HepG2 (cell line): ENCODE data around the gene ESPNL. TPM values are rescaled to one million over a fixed set of nuclear protein-coding genes. Genes with fewer than 3 reads are reported as not detected.

Experiments
- CEBPG ChIP-seq: IDR thresholded peaks from 2 replicates; pipeline ENCODE4 v1.6.1; 2016
- MAZ ChIP-seq, 2 experiments: sonication (generic) in 1 of 2; formaldehyde crosslinking in 1 of 2; IDR thresholded peaks; 2 replicates each; pipeline versions ENCODE4 v1.5.0 to v1.6.1; 2012 to 2020; ENCODE audit warnings: low read depth in 2 of 2, mild to moderate bottlenecking in 2 of 2, borderline replicate concordance in 1 of 2, improper control_type of control experiment in 1 of 2, low read length in 1 of 2, missing genetic modification reagents in 1 of 2, moderate library complexity in 1 of 2
- NFIB ChIP-seq: sonication (generic); formaldehyde crosslinking; IDR thresholded peaks from 2 replicates; pipeline ENCODE4 v1.9.0; 2021; ENCODE audit warnings: missing genetic modification reagents, mild to moderate bottlenecking, borderline replicate concordance
- NR2C2 ChIP-seq: sonication (generic); formaldehyde crosslinking; IDR thresholded peaks from 2 replicates; pipeline ENCODE4 v1.4.0; 2020; ENCODE audit warnings: missing genetic modification reagents, mild to moderate bottlenecking, moderate library complexity, borderline replicate concordance
- POLR2G ChIP-seq: fragments of 200-400 bp; formaldehyde crosslinking; IDR thresholded peaks from 2 replicates; pipeline ENCODE4 v1.6.1; 2018; ENCODE audit warnings: mild to moderate bottlenecking, low read depth, low read length, moderate library complexity
- THAP9 ChIP-seq: sonication (generic); formaldehyde crosslinking; IDR thresholded peaks from 2 replicates; pipeline ENCODE4; 2020; ENCODE audit warnings: missing genetic modification reagents, mild to moderate bottlenecking, borderline replicate concordance
- TRIM24 ChIP-seq: sonication (generic); formaldehyde crosslinking; IDR thresholded peaks from 2 replicates; pipeline ENCODE4 v1.8.0; 2022; ENCODE audit warnings: mild to moderate bottlenecking, missing genetic modification reagents
- XRCC5 ChIP-seq: fragments of 200-400 bp; formaldehyde crosslinking; optimal IDR thresholded peaks from 2 replicates; pipeline ENCODE3; 2017; ENCODE audit warnings: mild to moderate bottlenecking, low read length
- YEATS4 ChIP-seq: sonication (generic); formaldehyde crosslinking; IDR thresholded peaks from 2 replicates; pipeline ENCODE4 v1.4.0; 2020; ENCODE audit warnings: missing genetic modification reagents, borderline replicate concordance
- ZBTB7A ChIP-seq: sonication (generic); formaldehyde crosslinking; IDR thresholded peaks from 2 replicates; pipeline ENCODE4 v1.8.0; 2022; ENCODE audit warnings: mild to moderate bottlenecking, missing genetic modification reagents
- ZBTB8A ChIP-seq: sonication (generic); formaldehyde crosslinking; IDR thresholded peaks from 2 replicates; pipeline ENCODE4 v1.4.0; 2020; ENCODE audit warnings: mild to moderate bottlenecking, low read depth, missing genetic modification reagents, borderline replicate concordance
- ZFP36 ChIP-seq: fragments of 150-350 bp; IDR thresholded peaks from 2 replicates; pipeline ENCODE4 v1.6.1; 2018; ENCODE audit warnings: borderline replicate concordance, low read length, low read depth; ENCODE audit not compliant: partially characterized antibody
- ZFP90 ChIP-seq: sonication (generic); formaldehyde crosslinking; IDR thresholded peaks from 2 replicates; pipeline ENCODE4 v1.8.0; 2022; ENCODE audit warnings: missing genetic modification reagents, mild to moderate bottlenecking, inconsistent platforms, borderline replicate concordance
- ZNF510 ChIP-seq: sonication (generic); formaldehyde crosslinking; IDR thresholded peaks from 2 replicates; pipeline ENCODE4 v1.4.0; 2020; ENCODE audit warnings: low read depth, mild to moderate bottlenecking, missing genetic modification reagents
- ZNF513 ChIP-seq: sonication (generic); formaldehyde crosslinking; conservative IDR thresholded peaks from 2 replicates; pipeline ENCODE4 v1.5.0; 2020; ENCODE audit warnings: missing genetic modification reagents
- ZNF562 ChIP-seq: sonication (generic); formaldehyde crosslinking; IDR thresholded peaks from 2 replicates; pipeline ENCODE4 v1.8.0; 2022; ENCODE audit warnings: missing genetic modification reagents, borderline replicate concordance
- ZNF589 ChIP-seq: sonication (generic); formaldehyde crosslinking; conservative IDR thresholded peaks from 2 replicates; pipeline ENCODE4 v1.8.0; 2022; ENCODE audit warnings: mild to moderate bottlenecking, moderate library complexity, missing genetic modification reagents
- polyA plus RNA-seq, 8 experiments: library from polyadenylated mRNA; depleted of rRNA in 3 of 8; stranded (reverse) in 7 of 8; unstranded in 1 of 8; fragments of >200 nt; fragmentation: Illumina TruSeq in 4 of 8; extraction: Trizol in 4 of 8; gene quantifications; 2 replicates each; pipeline versions ENCODE4 v1.2.1 to v1.2.3, GENCODE V29; 2011 to 2016; ENCODE audit warnings: low read depth in 4 of 8, missing spikeins in 1 of 8, mixed read lengths in 1 of 8; ENCODE audit not compliant: insufficient read depth in 1 of 8
- total RNA-seq, 5 experiments: library from RNA; depleted of rRNA; stranded (reverse); fragments of >200 nt; fragmentation: Illumina TruSeq; extraction: Trizol; gene quantifications; 2 replicates each; pipeline ENCODE4 v1.2.3, GENCODE V29; 2016; ENCODE audit warnings: low read depth in 1 of 5

Gene ESPNL
- total and polyA plus RNA-seq, 2 of the 13 experiments (the other 11 are each of a cell fraction or from before 2014, with no cell fraction given), result 0.45 to 0.80 TPM

- no peak for TF ChIP-seq NFIB (CRISPR knock-in tag)
- peak; percentile 89 for TF ChIP-seq CEBPG
- no peak for TF ChIP-seq ZNF562 (CRISPR knock-in tag)
- peak; percentile 42 for TF ChIP-seq ZFP36
- no peak for TF ChIP-seq YEATS4 (CRISPR knock-in tag)
- no peak for TF ChIP-seq ZNF513
- peak; percentile 83; the same call in 1 of the 2 replicates for TF ChIP-seq ZBTB8A (CRISPR knock-in tag)
- peak; percentile 40; the same call in 1 of the 2 replicates for TF ChIP-seq THAP9
- TF ChIP-seq TRIM24 (CRISPR knock-in tag), result peak; percentile 20; the same call in 1 of the 2 replicates
- TF ChIP-seq POLR2G, result no peak
- TF ChIP-seq ZNF510 (CRISPR knock-in tag), result 0 out of 2 replicates have a peak, but pooled peaks have one; percentile 64
- no peak for TF ChIP-seq MAZ (IDR thresholded peaks at IDR 0.05; ENCODE audit: borderline replicate concordance, low read depth, low read length)
- no peak for TF ChIP-seq MAZ (CRISPR knock-in tag; IDR thresholded peaks at IDR 0.05; ENCODE audit: low read depth)
- peak; percentile 70; the same call in 1 of the 2 replicates for TF ChIP-seq ZBTB7A
- TF ChIP-seq ZNF589, result no peak
- TF ChIP-seq ZFP90 (CRISPR knock-in tag), result peak; percentile 94
- TF ChIP-seq NR2C2 (CRISPR knock-in tag), result peak; percentile 40; the same call in 1 of the 2 replicates
- peak; percentile 62 for TF ChIP-seq XRCC5
Measured at GRCh38 chr2:238136820-238137537, 36.8 kb downstream of the ESPNL start (continued).
